HG03558 (cell line): ENCODE data around the gene RNFT2.
"Not testable (repeated sequence)": the region's sequence is repeated elsewhere in the genome, so short reads cannot be mapped to it uniquely, and the experiment has no call there.

ENCODE experiments used
- ATAC-seq: cut with Tn5 transposase; IDR thresholded peaks from one replicate; pipeline ENCODE4 v1.9.1; 2021; ENCODE audit warnings: moderate number of reproducible peaks; ENCODE audit not compliant: unreplicated experiment; ENCODE audit errors: extremely low read depth

RNFT2 gene

DNA sequence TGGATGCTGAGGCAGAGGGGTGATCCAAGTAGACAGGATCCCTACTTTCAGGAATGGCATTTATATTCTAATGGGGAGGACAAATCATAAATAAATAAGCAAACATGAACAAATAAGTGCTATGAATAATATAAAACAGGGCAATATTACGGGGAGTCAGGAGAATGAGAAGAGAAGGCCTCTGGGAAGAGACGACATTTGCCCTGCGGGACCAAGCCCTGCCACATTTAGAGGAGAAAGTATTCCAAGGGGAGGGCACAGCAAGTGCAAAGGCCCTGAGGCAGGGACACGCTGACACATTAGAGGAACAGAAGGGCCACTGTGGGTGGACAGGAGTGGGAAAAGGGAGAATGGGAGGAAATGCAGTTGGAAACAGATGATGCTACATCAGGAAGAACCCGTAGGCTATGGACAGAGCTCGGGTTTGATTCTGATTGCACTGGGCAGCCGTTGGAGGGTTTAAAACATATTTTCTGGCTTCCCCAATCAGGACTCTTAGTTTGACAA is 1.3 kb downstream of the RNFT2 start:
- ATAC-seq = no peak

DNA sequence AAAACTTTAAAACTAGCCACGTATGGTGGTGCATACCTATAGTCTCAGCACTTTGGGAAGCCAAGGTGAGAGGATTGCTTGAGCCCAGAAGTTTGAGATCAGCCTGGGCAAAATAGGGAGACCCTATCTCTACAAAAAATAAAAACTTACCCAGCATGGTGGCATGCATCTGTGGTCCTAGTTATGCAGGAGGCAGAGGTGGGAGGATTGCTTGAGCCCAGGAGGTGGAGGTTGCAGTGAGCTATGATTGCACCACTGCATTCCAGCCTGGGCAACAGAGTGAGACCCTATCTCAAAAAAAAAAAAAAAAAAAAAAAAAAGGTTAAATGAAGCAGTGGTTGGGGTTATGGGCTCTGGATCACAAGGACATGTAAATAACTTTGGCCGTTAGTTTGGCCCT is 4.7 kb downstream of the RNFT2 start:
- ATAC-seq = not testable (repeated sequence)

DNA sequence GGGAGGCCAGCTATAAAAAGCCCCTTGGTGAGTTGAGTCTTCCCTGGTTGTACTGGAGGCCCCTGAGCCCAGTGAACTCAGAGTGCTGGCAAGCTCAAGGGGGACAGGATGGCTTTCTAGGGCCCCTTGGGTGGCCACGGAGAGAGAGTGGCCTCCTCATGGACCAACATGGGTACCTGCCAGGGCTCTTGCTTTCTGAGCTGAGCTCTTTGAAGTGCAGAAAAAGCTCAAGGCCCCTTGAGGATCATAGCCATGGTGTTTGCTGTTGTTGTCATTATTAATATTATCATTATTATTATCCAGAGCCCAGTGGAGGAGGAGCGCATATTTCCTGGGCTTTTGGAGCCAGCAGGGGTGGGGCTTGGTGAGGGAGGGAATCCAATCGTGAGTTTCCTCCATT is 6.7 kb downstream of the RNFT2 start:
- ATAC-seq = no peak

DNA sequence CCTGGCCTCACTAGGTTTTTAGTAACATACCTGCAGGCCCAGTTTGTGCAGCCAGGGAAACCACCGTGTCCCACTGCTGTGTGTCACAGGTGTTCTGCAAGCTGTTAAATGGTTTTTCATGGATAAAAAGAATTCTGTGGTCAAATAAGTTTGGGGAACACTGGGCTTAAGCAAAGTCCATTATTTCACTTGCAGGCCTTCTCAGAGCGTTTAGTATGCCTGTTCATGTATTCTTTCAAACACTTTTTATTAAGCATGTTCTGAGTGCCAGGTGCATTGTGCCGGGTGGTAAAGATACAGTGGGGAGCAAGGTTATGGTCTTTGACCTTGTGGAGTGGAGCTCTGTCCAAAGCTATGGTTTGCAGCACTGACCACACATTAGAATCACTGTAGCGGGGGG is 7.4 kb downstream of the RNFT2 start:
- no peak for ATAC-seq

DNA sequence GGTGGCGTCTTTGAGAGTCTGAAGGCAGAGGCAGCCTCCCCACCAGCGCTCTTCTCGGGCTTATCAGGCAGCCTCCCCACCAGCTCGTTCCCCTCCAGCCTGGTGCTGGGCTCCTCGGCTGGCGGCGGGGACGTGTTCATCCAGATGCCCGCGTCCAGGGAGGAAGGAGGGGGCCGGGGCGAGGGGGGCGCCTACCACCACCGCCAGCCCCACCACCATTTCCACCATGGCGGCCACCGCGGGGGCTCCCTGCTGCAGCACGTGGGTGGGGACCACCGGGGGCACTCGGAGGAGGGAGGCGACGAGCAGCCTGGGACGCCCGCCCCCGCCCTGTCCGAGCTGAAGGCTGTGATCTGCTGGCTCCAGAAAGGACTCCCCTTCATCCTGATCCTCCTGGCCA is 11.8 kb downstream of the RNFT2 start:
- ATAC-seq = no peak

DNA sequence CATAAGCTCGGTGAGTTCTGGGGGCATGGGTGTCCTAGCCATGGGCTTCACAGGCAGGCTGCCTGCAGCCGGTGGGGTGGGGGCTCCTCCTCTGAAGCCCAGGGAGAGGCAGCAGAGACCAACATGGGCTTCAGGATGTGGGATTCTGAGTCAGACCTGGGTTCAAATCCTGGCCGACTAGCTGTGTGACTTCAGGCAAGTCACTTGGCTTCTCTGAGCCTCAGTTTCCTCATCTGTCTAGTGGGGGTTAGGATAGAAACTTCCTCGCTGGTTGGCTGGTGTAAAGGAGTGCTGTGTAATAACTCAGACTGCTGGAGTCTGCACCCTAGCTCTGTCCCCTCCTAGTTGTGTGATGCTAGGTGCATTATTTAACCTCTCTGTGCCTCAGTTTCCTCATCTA is 12.2 kb downstream of the RNFT2 start:
- no peak for ATAC-seq

DNA sequence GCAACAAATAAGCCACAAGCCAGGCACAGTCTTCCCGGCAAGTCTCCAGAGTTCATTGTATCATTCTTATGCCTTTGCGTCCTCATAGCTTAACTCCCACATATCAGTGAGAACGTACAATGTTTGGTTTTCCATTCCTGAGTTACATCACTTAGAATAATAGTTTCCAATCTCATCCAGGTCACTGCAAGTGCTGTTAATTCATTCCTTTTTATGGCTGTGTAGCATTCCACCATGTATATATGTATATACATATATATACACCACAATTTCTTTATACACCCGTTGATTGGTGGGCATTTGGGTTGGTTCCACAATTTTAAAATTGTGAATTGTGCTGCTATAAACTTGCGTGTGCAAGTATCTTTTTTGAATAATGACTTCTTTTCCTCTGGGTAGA is 16.0 kb downstream of the RNFT2 start:
- ATAC-seq = not testable (repeated sequence)

DNA sequence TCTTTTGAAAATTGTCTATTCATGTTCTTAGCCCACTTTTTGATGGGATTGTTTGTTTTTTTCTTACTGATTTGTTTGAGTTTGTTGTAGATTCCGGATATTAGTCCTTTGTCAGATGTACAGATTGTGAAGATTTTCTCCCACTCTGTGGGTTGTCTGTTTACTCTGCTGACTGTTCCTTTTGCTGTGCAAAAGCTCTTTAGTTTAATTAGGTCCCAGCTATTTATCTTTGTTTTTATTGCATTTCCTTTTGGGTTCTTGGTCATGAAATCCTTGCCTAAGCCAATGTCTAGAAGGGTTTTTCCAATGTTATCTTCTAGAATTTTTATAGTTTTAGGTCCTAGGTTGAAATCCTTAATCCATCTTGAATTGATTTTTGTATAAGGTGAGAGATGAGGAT is 16.7 kb downstream of the RNFT2 start:
- ATAC-seq = not testable (repeated sequence)

DNA sequence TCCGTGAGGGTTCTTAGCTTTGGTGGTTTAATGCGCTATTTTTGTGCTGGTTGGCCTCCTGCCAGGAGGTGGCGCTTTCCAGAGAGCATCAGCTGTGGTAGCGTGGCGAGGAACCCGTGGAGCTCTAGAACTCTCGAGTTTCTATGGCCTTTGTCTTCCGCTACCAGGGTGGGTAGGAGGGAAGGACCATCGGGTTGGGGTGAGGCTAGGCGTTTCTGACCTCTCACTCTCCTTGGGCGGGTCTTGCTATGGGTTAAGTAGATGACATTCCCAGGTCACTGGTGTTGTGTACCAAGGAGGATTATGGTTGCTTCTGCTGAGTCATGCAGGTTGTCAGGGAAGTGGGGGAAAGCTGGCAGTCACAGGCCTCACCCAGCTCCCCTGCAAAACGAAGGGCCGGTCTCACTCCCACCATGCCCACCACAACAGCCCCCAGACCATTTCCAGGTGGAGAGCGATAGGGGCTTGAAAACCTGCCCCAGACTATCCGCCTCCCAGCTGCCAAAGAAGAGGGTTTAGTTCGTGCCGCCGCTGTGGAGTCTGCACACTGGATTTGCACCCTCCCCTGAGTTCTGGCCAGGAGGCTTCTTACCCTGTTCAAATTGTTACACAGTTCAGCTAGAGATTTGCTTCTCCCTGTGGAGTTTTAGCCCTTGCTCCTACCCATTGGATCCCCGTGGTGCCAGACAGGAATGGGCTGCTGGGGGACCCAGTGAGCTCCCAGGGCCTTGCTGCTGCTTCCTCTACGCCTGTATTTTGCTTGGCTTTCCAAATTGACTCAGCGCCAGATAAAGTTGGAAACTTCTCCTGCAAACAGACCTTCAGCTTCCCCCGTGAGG is 21.9 kb downstream of the RNFT2 start:
- no peak for ATAC-seq

DNA sequence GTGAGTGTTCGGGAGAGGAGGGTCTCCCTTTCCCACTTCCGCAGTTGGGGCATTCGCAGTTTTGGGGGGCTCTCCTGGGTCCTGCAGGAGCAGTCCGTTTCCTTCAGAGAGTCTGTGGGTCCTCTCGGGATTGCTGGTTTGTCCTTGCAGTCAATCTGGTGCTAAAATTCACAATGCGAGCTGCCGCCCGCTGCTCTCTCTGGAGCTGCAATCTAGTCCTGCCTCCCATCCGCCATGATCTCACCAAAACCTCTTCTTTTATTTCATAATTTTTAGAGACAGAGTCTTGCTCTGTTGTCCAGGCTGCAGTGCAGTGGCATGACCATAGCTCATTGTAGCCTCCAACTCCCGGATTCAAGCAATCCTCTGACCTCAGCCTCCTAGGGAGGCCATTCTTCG is 22.5 kb downstream of the RNFT2 start:
- ATAC-seq = no peak

DNA sequence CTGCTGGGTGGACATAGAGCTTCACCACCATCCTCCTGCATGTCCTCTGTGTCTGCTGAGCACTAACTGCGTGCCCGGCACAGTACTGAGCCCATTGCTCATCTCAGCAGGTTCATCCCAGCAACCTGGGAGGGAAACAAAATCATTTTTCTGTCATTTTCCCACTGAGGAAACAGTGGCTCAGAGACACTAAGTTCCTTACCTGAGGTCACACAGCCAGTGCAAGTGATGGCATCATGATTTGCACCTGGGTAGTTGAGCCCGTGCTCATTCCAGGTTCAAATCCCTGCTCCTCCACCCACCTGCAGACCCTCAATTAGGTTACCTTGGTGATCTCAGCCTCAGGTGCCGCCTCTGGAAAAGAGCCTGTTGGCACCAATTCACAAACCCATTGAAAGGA is 23.4 kb downstream of the RNFT2 start:
- no peak for ATAC-seq

DNA sequence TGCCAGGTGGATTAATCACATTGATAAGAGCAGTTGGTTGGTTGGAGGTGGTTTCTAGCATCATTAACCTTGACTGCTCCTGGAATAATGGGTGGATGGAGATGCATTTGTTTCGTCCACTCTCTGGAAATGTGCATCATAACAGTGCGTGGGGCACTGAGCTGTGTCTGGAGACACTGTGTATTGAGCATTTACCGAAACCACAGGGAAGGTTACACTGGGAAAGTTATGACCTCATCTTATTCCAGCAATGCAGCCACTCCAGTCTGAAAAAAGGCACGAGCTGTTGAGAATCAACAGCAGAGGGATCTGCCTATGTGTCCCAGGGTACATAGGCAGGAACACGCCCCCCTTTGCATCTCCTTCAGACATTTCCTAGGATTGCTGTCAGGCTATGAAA is 27.2 kb downstream of the RNFT2 start:
- ATAC-seq = no peak

DNA sequence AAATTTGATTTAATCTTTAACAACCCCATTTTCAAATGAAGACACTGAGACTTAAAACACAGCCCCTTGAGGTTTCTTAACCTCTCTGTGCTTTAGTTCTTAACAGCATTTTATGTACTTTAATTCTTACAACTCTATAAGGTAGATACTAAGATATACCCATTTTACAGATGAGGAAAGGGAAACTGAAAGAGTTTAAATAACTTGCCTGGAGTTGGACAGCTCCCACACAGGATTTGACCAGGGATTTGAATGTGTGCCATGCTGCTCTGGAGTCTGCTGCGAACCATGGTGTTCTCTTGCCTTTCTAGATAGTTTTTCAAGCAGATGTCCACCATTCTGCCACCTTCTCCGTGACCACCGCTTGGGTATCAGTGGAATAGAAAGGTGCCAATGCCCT is 28.2 kb downstream of the RNFT2 start:
- ATAC-seq = no peak

DNA sequence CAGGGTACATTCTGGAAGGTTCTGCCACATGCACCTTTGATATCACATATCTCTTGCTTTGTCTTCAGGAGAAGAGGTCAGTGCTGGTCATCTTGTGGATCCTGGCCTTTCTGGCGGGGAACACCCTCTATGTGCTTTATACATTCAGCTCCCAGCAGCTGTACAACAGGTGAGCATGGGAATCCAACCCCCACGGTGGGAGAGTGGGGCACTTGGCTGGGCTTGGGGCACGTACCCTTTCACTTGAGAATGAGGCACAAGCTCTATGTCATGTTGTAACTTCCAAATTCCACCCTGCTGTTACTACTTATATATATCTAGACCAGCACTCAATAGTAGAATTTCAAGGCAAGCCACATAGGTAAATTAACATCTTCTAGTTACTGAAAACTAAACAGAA is 28.6 kb downstream of the RNFT2 start:
- no peak for ATAC-seq

DNA sequence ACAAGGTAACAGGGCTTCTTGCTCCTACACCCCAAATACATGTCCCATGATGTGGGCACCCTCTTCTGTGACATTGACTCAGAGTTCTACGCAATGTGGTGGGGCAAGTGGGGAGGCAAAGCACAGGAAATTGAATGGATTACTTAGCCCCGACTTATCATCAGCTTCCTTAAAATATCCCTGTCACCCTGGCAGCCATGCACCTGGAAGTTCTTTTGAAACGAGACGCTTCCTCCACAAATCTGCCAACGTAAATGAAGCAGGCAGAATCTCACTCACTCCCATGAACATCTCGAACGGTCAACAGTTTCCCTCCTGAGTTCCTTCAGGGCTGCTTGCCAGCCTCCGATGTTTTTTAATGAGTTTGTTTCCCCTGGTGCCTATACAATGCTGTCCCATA is 33.5 kb downstream of the RNFT2 start:
- no peak for ATAC-seq

DNA sequence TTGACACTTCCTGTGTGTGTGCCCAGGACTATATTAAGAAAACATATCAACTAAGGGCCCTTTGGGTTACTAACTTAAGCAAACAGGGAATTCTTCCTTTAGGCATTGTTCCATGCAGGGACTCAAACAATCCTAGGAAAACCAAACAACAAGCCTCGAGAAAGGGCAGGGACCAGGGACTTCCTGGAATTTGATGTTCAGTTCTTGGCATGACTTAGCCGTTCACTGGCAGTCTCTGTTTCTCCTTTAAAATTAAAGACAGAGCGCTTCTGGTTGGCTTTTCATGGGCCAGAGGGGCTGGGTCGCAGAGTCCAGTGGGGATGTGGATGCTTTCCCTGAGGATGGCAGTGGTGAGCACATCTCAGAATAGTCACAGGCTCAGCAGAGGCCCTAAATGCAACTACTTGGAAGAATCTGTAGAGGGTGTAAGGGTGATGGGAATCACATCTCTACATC is 35.2 kb downstream of the RNFT2 start:
- no peak for ATAC-seq

DNA sequence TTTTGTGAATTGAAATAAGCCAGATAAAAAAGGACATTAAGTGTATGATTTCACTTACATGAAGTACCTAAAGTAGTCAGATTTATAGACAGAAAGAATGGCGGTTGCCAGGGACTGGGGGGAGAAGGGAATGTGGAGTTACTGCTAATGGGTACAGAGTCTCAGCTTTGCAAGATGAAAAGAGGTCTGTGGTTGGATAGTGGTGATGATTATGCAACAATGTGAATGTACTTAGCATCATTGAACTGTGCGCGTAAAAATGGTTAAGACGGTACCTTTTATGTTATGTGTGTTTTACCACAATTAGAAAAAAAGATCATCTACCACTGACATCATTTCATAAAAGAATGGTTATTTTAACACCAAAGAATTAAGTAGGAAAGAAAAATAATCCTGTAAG is 35.9 kb downstream of the RNFT2 start:
- no peak for ATAC-seq

DNA sequence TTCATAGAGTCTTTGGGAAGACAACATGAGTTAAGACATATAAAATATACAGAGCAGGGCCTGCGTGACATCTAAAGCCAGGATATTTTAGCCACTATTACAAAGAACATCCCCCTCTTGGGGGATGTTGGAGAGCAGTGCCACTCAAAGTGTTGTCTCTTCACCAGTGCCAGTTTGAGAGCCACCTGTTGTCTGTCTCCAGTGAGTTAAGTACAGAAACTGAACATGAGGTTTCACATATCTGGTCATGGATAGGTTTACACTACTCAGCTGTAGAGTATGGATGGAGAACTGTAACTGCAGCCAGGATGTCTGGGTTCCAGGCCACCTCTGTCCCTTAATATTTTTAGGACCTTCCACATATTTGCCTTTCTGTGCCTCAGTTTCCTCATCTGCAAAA is 39.1 kb downstream of the RNFT2 start:
- no peak for ATAC-seq

DNA sequence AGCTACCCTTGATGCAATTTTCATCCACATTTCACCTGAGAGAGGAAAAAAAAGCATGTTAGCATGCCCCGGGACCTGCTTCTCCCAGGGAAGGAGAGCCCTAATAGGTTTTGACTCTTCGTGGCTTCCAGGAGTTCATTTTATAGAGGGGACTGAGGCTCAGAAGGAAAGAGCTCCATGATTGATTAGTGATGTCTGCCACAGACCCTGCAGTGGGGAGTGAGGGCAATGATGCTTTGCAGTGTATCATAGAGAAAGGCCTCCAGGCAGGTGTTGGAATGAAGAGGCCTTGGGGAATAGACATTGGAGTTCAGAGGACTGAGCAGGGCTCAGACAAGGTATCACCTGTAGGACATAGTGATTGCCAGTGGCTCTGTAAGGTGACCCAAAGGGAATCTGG is 41.5 kb downstream of the RNFT2 start:
- no peak for ATAC-seq

DNA sequence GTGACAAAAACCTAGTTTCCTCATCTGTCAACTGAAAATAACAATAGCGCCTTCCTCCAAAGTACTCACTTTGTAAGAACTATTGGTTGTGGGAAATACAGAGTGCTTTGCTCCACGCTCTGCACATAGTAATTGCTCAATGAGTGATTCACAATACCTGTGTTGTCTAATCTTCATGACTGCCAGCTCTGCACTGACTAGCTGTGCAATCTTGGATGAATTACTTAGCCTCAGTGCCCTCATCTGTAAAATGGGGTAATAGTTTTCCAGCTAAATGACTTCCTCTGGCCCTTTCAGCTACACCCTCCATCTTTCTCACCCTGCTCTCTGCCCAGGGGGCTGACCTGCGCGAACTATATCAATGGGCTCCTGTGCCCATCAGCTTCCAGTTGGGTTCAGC is 42.8 kb downstream of the RNFT2 start:
- no peak for ATAC-seq

DNA sequence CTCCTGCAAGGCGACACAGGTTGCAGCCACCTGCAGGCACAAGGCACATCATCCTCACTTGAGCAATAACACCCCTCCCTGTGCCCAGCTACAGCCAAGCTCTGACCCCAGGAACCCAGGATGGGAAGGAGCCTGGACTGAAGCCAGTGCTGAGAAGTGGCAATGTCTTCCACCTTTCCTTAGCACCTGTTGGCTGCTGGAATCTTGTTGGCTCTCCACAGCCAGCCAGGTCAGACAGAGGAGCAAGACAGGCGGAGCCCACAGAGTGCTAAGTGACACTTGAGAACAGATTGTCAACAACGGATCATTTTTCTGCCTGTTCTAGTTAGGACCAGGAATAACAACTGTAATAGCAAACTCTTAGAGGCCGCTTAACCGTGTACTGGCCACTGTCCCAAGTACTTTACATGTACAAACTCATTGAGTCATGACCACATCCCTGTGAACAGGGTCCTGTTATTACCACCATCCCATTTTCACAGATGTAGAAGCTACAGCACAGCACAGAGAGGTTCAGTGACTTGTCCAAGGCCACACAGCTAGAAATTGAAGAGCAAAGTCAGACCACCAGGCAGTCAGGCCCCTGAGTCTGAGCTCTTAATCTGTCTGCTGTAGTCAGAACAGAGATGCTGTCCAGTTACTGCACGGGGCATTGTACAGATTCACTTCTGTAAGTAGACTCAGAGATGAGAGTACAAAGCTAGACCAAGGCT is 45.6 kb downstream of the RNFT2 start:
- ATAC-seq = no peak

DNA sequence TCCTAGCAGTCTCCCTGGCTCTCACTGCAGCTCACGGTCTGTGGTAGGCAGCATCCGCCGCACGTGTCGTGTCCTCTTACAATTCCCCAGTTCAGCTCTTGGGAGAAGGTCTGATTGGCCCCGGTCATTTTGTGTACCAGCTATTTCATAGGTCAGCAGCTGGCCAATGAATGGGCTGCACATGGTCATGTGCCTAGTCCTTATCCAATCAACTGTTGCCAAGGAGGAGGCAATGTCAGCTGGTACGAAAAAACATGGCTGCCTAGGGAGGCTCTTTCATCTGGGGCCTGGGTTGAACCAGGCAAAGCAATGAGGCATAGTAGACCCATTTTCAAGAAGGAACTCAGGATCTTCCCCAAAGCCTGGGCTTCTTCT is 46.1 kb downstream of the RNFT2 start:
- no peak for ATAC-seq
